Measurements from ENCODE around the gene TIGAR.

GRCh38 chr12:4383304-4383865 is 62.4 kb downstream of the TIGAR start:
- TF ChIP-seq POLR2A (IDR thresholded peaks at IDR 0.05), result no peak
- TF ChIP-seq, protein P1, sequence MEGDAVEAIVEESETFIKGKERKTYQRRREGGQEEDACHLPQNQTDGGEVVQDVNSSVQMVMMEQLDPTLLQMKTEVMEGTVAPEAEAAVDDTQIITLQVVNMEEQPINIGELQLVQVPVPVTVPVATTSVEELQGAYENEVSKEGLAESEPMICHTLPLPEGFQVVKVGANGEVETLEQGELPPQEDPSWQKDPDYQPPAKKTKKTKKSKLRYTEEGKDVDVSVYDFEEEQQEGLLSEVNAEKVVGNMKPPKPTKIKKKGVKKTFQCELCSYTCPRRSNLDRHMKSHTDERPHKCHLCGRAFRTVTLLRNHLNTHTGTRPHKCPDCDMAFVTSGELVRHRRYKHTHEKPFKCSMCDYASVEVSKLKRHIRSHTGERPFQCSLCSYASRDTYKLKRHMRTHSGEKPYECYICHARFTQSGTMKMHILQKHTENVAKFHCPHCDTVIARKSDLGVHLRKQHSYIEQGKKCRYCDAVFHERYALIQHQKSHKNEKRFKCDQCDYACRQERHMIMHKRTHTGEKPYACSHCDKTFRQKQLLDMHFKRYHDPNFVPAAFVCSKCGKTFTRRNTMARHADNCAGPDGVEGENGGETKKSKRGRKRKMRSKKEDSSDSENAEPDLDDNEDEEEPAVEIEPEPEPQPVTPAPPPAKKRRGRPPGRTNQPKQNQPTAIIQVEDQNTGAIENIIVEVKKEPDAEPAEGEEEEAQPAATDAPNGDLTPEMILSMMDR (IDR thresholded peaks at IDR 0.05), result no peak
